Measurements from ENCODE around the gene ARAP3.
A peak's percentile ranks its signal among the peaks of the same experiment; 100 is the strongest.

The ARAP3 gene

GRCh38 chr5:141665995-141666940, 15.8 kb downstream of the ARAP3 start:
- no peak for DNase-seq

- DNase-seq, result peak; percentile 58 to 67
Measured at GRCh38 chr5:141664733-141665461, 17.1 kb downstream of the ARAP3 start.

- DNase-seq, result no peak
Measured at GRCh38 chr5:141663506-141663905, 18.5 kb downstream of the ARAP3 start.

DNA sequence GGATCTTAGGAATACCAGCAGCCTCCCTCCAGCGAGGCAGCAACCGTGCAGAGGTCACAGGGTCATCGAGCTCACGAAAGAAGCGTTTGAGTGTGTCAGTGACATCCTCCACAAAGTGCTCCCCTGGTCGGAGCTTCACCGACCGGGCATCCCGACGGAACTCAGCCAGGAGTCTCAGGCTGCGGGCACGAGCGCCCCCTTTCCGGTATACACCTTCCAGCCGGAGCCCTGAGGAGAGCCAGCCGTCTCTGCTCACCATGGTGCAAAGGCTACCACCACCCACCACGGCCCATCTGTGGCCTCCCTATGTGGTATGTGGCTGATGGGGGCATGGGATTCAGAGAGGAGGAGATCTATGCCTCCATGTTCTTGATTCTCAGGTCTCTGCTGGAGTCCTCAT, 20.0 kb downstream of the ARAP3 start:
- DNase-seq, result no peak

DNA sequence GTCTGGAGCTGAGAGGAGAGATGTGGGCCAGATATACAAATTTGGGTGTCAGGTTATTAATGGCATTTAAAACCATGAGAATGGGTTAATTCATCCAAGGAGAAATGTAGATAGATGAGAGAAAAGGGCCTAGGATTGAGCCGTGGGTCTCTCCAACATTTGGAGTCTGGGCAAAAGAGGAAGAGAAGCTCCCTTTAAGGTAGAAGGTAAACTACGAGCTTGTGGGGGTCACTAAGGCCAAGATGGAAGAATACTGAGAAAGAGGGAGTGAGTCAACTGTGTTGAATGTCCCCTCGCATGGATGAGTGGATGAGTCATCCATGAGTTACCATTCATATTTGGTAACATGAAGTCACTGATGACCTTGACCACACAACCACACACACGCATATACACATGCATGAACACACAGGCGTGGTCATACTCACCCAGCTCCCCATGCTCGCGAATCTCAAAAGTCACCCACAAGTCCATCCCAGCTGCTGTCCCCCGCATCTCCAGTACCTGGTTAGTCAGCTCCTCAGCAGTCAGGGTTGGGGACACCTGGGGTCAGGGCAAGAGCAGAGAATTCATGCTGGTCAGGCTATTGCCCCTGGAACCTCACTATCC, 24.0 kb downstream of the ARAP3 start:
- no peak for DNase-seq

- no peak for DNase-seq
Measured at GRCh38 chr5:141657404-141657803, 24.6 kb downstream of the ARAP3 start.

DNA sequence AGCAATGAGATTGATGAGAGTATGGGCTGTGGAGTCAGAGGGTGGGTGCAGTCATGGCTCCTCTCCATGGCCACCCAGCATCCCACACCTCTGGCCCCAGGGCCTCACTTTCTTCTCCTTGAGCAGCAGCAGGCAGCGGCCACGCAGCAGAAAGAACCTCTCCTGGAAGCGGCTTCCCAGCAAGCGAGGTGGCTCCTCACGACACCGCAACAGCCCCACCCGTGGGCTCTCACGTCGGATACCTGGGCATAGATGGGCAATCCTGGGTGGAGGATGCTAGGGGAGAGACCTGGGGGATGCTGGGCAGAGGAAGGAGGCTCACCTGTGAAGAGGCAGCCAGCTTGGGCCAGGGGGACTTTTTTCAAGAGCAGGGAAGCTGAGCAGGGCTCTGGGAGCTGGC, 25.6 kb downstream of the ARAP3 start:
- no peak for DNase-seq

GRCh38 chr5:141655020-141655419, 27.0 kb downstream of the ARAP3 start:
- DNase-seq, result no peak

- DNase-seq, result no peak
Measured at GRCh38 chr5:141654298-141654697, 27.7 kb downstream of the ARAP3 start.

DNA sequence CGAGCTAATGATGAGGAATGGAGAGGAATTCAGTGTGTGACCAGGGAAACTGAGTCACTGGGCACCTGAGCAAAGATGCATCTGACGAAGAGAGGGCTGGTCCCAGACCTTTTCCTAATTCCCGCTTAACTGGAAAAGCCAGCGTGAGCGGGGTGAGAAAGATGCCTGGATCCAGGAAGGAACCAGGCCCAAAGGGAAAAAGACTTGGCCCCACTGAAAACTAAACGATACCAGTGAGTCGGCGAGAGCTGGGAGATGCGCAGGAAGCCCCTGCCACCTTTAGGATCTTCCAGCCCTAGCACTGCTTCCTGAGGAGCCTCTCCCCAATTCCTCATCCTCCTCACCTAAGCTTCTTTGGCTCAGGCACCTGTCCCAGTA, 30.3 kb downstream of the ARAP3 start:
- no peak for DNase-seq

GRCh38 chr5:141650851-141651727, 30.9 kb downstream of the ARAP3 start, which contains the start of gene FCHSD1:
FCHSD1 (minus strand) TSS chr5:141651418; CDS start chr5:141651368, 50 bp downstream.
- DNase-seq, result peak; percentile 62 to 83

DNA sequence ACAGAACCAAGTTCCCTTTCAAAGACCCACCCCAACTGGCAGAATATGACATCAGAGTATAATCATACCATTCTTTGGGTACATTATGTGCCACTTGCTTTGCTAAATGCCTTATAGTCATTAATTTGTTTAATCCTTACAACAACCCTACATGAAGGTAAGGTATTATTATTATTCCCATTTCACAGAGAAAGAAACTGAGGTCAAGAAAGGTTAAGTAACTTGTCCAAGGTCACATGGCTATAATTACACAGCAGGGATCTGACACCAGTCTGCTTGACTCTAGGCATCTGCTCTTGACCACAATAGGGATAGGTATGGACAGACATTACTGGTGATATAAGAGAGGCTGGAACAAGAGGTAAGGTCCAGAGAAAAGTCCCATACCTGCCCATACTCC, 32.1 kb downstream of the ARAP3 start:
- DNase-seq, result no peak

- DNase-seq, result no peak
Measured at GRCh38 chr5:141649056-141649688, 32.9 kb downstream of the ARAP3 start.

DNA sequence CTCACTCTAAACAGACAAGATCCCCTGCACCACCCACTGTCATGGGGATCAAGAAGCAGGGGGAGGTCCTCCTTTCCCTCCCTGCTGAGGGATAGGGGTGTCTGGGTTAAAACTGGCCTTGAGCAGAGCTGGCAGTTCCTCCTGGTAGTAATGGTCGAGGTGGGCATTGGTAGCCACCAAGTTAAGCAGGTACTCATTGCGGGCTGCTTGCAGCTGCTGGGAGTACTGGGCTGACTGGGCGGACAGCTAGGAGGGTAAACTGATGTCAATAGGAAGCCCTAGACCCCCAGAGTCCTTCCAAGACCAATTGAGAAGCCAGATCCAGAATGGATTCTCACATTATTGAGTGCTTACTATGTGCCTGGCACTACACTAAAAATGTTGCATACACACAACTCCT, 34.2 kb downstream of the ARAP3 start:
- no peak for DNase-seq

- DNase-seq, result no peak
Measured at GRCh38 chr5:141647242-141647641, 34.8 kb downstream of the ARAP3 start.

DNA sequence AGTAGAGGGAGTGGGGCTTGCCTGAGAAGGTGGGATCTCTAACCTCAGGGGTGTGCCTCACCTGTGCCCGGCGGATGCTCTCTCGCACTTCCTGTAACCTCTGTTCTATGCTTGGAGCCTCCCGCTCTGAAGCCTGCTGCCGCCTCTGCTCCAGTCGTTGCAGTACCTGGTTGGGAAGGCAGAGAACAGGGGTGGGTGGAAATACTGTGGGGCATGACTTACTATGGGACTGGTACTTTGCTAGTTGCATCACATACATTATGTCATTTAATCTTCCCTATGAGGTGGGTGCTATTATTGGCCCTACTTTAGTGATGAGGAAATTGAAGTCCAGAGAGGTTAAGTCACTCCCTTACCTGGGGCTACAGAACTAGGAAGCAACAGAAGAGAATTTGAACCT, 36.0 kb downstream of the ARAP3 start:
- no peak for DNase-seq

- DNase-seq, result peak in 1 of 2 donors; percentile 39
Measured at GRCh38 chr5:141641634-141642267, 40.3 kb downstream of the ARAP3 start.

- no peak for DNase-seq
Measured at GRCh38 chr5:141640698-141641097, 41.3 kb downstream of the ARAP3 start.

DNA sequence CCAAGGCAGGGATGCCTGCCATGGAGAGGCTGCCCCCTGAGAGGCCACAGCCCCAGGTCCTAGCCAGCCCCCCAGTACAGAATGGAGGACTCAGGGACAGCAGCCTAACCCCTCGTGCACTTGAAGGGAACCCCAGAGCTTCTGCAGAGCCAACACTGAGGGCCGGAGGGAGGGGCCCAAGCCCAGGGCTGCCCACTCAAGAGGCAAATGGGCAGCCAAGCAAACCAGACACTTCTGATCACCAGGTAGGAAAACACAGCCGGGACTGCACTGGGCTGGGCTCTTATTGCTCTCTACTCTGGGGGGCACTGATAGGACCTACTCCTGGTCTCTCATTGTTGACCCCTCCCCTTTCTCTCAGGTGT, 42.0 kb downstream of the ARAP3 start:
- no peak for DNase-seq

- DNase-seq, result no peak
Measured at GRCh38 chr5:141639357-141640050, 42.5 kb downstream of the ARAP3 start.

- no peak for DNase-seq
Measured at GRCh38 chr5:141638771-141639170, 43.3 kb downstream of the ARAP3 start.
